Hepatocyte (in vitro differentiated cells): ENCODE data around the gene DISP1.

Source experiments
- EZH2 ChIP-seq: fragments of 200-600 bp; sonication (generic); IDR thresholded peaks from 2 replicates; pipeline ENCODE4 v1.6.1; 2016; ENCODE audit warnings: antibody characterized with exemption, mild to moderate bottlenecking, borderline replicate concordance
- EZH2phosphoT487 ChIP-seq: fragments of 200-600 bp; sonication (generic); IDR thresholded peaks from one replicate; pipeline ENCODE4 v1.6.1; 2018; ENCODE audit warnings: antibody characterized with exemption, mild to moderate bottlenecking, low read depth, moderate library complexity; ENCODE audit not compliant: unreplicated experiment, severe bottlenecking
- TF ChIP-seq, protein P1 (sequence below): fragments of 200-600 bp; sonication (generic); IDR thresholded peaks from 2 replicates; pipeline ENCODE4 v1.5.1; 2016; ENCODE audit warnings: antibody characterized with exemption, mild to moderate bottlenecking; ENCODE audit not compliant: poor library complexity

DNA sequence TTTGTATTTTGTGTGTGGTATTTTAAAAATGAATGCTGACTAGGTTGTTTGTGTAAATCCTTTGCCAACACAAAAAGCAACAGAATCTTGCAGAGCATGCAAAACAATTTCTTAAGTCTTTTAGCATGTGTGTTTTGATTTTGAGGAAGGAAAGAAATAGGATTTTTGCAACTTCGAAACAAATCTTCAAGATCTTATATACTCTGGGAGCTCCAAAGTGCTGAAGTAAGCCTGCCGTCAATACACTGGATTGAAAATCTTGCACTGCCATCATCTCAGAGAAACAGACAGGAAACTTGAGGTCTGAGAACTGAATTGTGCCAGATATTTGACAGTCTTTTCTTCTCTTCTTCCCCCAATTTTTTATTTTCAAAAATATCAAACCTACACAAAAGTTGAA lies 29.3 kb upstream of the DISP1 start:
- TF ChIP-seq, protein P1, sequence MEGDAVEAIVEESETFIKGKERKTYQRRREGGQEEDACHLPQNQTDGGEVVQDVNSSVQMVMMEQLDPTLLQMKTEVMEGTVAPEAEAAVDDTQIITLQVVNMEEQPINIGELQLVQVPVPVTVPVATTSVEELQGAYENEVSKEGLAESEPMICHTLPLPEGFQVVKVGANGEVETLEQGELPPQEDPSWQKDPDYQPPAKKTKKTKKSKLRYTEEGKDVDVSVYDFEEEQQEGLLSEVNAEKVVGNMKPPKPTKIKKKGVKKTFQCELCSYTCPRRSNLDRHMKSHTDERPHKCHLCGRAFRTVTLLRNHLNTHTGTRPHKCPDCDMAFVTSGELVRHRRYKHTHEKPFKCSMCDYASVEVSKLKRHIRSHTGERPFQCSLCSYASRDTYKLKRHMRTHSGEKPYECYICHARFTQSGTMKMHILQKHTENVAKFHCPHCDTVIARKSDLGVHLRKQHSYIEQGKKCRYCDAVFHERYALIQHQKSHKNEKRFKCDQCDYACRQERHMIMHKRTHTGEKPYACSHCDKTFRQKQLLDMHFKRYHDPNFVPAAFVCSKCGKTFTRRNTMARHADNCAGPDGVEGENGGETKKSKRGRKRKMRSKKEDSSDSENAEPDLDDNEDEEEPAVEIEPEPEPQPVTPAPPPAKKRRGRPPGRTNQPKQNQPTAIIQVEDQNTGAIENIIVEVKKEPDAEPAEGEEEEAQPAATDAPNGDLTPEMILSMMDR: no peak
- no peak for TF ChIP-seq EZH2
- TF ChIP-seq EZH2phosphoT487: no peak
